Activated naive CD4-positive, alpha-beta T cell treated with anti-CD3 and anti-CD28 coated beads, Interleukin-2, amount 50 U/mL, for 72 hours (primary cell): ENCODE results near the gene CYP26B1. TPM values are rescaled to one million over a fixed set of nuclear protein-coding genes. Genes with fewer than 3 reads are reported as not detected.

Experiments used
- ATAC-seq, 2 donors: fragments of 150-1000 bp; cut with Tn5 transposase; 2 replicates each; pipeline ENCODE4 v1.10.0; 2021; ENCODE audit warnings: mild to moderate bottlenecking in 2 of 2, moderate library complexity in 2 of 2
- DNase-seq, 2 donors: peaks; one replicate each; pipeline ENCODE4 v3.0.0; 2021 to 2022; ENCODE audit warnings: low spot score in 2 of 2
- H3K27ac Mint-ChIP-seq, 2 donors: one replicate each; pipeline ENCODE4 v1.8.0; 2022; ENCODE audit warnings: mild to moderate bottlenecking in 2 of 2, mixed read lengths in 2 of 2
- H3K36me3 Mint-ChIP-seq, 2 donors: one replicate each; pipeline ENCODE4 v1.8.0; 2022; ENCODE audit warnings: mixed read lengths in 2 of 2
- H3K9me3 Mint-ChIP-seq, 2 donors: one replicate each; pipeline ENCODE4 v1.8.0; 2022; ENCODE audit warnings: mixed read lengths in 2 of 2
- total RNA-seq, 2 donors: library from RNA; stranded (reverse); gene quantifications; one replicate each; pipeline ENCODE4 v1.2.3, GENCODE V29; 2022

Gene CYP26B1
- total RNA-seq, 2 donors from 2014 or later: 0.06 TPM; not detected in 1

DNA sequence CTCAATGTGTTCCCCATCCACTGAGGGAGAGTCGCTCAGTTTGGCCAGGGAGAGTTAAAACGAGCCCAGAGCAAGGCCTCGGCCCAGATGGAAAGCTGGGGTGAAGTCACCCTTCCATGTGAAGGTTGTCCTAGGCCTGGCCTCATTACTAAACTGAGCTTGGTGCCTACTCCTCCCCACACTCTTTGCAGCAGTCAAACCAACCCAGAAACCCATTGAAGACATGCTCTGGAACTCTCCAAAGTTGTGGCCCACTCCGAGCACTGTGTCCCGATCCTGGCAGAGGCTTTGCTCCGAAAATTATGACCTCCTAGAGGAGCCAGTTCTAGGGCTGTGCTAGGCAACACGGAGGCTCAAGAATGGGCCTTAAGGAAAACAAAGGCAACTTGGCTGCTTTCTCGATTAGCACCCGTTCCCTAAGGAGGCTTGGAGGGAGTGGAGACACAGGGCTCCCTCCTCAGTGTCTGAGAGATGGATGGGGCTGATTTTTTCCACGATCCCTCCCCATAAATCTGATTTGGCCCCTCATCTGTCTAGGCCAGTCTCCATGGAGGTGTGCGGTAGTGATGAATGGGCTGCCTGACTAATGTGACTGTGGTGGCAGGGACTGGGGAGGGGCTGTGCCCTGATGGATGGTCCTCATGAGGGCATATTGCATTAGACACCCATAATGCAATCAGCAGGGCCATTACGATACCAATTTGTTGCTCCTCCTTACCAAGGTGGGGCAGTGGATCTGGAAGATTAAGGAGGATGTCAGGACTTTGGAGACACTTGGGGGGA is 11.7 kb upstream of the CYP26B1 start:
- ATAC-seq: no peak
- Mint-ChIP-seq H3K9me3 (no peaks in the 10 kb centered on the region), H3K36me3 (no peaks in the 10 kb centered on the region)

DNA sequence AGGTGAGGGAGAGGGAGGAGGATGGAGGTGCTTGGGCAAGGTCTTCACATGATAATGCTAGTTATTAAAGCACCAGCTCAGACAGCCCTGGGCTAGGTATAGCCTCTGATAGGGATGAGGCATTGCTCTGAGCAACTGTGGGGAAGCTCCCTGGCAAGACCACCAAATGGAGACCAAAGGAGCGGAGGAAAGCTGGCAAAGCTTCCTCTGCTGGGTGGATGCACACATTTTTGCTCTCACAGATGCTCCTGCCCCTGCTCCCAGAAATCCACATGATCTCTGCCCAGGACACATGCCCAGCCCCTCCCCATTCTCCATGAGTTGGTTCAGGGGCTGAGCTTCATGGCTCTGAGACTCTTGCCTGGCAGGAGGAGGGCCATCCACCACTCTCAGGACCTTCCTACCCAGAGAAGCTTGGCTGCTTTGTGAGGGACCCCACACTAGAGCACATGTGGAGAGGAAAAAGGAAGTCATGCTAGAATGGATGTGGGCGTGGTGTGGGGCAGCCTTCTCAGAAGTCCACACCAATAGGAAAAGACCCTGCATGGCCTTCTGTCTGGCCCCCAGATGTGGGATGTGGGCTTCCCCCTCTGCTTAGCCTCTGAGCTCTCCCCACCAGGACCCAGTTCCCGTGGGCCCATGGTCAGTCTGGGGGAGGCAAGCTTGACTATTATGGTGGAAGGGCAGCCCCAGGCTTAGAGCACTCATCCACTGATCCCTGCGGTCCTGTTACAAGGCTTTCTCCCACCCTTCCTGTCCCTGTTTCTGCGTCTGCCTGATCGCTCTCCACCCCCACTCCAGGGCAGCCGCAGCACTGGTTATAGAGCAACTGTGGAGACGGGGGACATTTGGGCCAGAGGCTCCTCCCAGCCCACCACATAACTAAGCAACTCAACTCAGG is 10.5 kb upstream of the CYP26B1 start:
- ATAC-seq: no peak
- no peak overlapping the region for H3K27ac Mint-ChIP-seq

More for the DNA sequence above, 11.7 kb upstream of the CYP26B1 start:
- H3K27ac Mint-ChIP-seq: no peak overlapping the region
- no peak for DNase-seq

DNA sequence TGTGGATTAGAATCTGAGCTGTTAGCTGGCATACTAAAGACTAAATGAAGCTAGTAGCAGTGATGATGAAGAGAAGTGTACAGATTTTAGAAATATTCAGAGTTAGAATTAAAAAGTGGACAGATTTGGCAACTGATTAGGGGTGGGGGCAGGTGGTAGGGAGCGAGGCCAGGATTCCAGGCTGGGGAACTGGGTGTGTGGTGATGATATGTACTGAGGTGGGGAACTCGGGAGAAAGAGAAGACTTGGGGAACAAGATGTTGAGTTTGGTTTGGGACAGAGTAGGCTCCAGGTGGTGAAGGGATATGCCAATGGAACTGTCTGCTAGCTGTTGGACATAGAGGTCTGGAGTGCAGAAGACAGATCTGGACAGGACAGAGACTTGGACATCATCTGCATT is 9.2 kb upstream of the CYP26B1 start:
- no peak overlapping the region for H3K27ac Mint-ChIP-seq
- ATAC-seq: no peak
- no peaks in the 10 kb centered on the region for H3K36me3 Mint-ChIP-seq
- H3K9me3 Mint-ChIP-seq: no peaks in the 10 kb centered on the region
- no peak for DNase-seq

More for the DNA sequence above, 10.5 kb upstream of the CYP26B1 start:
- no peaks in the 10 kb centered on the region for H3K36me3 Mint-ChIP-seq
- no peaks in the 10 kb centered on the region for H3K9me3 Mint-ChIP-seq
- DNase-seq: no peak

DNA sequence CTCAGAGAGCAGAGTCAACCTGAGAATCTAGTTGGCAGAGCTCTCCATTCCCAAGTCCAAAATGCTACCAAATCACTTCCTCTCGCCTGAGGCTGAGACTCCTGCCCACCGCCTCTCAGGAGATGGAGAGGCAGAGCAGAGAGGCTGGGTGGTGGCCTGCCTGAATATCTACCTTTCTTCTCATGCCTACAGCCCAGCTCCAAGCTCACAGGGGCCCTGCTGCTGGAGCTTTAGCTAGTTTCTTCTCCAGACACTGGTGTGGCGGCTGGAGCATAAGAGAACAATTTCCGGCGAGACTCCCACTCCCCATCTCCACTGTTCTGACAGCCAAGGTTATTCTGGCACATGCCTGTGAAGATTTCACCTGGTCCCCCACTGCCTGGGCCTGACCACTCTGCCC is 8.1 kb upstream of the CYP26B1 start:
- ATAC-seq (no peak), DNase-seq (peak in 1 of 2 donors; percentile 37)
- H3K36me3 Mint-ChIP-seq: no peaks in the 10 kb centered on the region
- H3K9me3 Mint-ChIP-seq: no peaks in the 10 kb centered on the region
- no peak overlapping the region for H3K27ac Mint-ChIP-seq

DNA sequence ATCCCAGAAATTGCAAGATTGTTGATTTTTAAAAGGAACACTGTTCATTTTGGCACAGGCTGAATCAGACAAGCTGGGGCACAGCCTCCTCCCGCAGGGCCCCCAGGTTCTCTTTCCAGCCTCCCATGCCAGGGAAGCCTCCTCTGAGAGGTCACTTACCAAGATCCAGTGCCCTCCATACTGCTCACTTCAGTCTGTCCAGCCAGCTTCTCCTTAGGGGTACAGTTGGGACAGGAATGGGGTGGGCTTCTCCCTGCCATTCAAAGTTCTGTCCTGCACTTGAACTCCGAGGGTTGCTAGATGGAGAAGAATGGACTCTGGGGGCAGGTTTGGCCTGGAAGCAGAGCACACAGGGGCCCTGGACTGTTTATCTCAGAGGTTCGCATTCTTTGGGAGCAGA is 7.5 kb upstream of the CYP26B1 start:
- H3K9me3 Mint-ChIP-seq: no peaks in the 10 kb centered on the region
- H3K36me3 Mint-ChIP-seq: peaks cover 0 to 3% of the 10 kb centered on the region in 2 donors
- ATAC-seq: no peak
- no peak for DNase-seq
- H3K27ac Mint-ChIP-seq: no peak overlapping the region

DNA sequence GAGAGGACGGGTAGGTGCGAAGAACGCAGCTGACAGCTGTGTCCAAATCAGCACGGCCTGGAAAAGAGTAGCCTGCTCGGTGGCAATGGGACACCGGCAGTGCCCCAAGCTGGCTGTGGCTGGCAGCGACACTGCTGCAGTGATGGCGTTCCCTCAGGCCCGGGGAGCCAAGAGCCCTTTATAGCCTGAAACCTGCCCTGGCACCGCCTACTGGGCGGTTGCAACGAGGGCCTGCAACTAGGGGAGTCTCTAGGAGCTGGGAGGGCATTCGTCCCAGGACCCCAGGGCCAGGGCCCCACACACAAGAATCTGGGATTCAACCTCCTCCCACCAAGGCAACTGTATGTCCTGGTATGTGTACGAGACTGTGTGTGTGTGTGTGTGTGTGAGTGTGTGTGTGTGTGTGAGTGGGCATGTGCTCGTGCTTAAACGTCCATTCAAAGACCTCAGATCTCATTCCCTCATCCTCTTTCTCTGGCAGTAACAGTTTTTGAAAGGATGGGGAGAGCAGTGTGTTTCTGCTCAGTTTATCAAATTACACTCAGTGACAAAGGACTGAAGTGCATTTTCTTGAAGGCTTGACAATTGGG is 6.8 kb upstream of the CYP26B1 start:
- peak in 1 of 2 donors; percentile 14 for DNase-seq
- no peaks in the 10 kb centered on the region for H3K9me3 Mint-ChIP-seq
- no peak overlapping the region for H3K27ac Mint-ChIP-seq
- peaks cover 0 to 9% of the 10 kb centered on the region in 2 donors for H3K36me3 Mint-ChIP-seq
- no peak for ATAC-seq

DNA sequence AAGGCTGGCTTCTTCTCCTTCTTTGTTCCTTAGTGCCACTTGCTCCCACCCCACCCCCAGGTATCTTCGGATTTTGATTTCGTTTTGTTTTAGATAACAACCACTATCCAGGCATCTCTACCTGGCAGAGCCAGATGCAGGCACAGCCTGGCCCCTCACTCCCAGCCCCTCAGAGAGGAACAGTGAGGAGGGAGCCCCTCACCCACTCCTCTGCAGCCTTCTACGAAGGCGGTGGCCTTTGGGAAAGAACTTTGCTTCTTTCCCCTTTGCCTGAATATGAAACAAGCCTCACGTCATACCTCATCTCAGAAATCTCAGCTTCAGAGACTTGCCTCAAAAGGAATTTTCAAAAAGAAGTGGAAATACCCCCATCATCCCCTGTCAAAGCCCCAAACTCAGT is 6.3 kb upstream of the CYP26B1 start:
- no peak overlapping the region for H3K27ac Mint-ChIP-seq
- DNase-seq (no peak), ATAC-seq (no peak)
- H3K36me3 Mint-ChIP-seq: peaks cover 0 to 9% of the 10 kb centered on the region in 2 donors
- H3K9me3 Mint-ChIP-seq: no peaks in the 10 kb centered on the region

DNA sequence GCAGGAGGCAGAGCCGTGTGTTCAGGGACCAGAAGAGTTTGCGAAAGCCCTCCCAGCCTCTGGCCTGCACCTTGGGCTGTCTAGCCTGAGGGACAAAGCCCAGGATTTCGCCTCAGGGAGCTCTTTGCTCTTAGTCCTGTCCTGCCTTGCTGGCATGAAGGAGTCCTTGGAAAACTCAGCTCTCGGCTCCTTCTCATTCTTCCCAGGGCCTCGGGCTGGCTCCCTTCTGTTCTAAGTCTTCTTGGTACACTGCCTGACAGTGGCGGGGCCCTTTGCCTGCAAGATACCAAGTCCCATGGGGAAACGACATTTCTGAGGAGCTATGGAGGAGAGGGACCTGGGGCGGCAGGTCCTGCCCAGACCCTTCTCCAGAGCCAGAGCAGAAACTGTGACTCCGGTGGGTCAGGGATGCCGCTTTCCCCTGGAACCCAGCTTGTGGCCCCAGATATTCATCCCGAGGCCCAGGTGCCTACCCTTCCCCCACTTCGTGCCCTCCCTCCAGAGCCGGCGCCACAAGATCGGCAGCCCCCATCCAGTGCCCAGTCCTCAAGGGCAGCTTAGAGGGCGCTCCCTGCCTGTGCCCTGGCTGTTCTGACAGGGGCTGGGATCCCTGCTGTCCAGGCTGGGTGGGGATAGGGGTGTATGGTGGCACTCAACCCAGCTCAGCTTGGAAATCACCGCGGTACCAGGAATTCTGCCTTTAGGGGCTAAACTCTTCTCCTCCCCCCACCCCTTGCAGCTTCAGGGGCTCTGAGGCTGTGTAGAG is 5.5 kb upstream of the CYP26B1 start:
- no peak for ATAC-seq
- no peak overlapping the region for H3K27ac Mint-ChIP-seq
- H3K36me3 Mint-ChIP-seq: peaks cover 0 to 9% of the 10 kb centered on the region in 2 donors
- peak in 1 of 2 donors; percentile 44 for DNase-seq
- no peaks in the 10 kb centered on the region for H3K9me3 Mint-ChIP-seq

DNA sequence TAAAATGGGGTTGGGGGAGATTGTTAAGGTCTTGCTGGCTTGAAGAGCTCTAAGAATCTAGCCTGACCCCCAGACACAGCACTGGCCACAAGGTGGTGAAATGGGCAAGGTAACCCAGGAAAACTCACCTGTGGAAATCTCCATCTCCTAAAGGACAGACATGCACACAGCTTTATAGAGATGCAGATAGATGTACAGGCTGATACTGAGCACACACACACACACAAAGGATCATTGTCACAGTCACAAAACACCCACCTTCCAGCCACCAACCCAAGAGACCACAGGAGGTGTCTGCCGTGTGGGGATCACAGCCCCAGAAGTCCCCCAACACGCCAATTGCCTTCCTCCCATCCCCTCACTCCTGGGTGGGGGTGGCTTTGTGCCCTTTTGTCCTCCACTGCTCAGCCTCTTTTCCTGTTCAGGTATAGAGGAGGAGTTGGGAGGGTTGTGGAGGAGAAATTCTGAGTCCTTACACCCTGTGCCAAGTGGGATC is 3.2 kb upstream of the CYP26B1 start:
- no peaks in the 10 kb centered on the region for H3K9me3 Mint-ChIP-seq
- DNase-seq (no peak), ATAC-seq (no peak)
- no peak overlapping the region for H3K27ac Mint-ChIP-seq
- H3K36me3 Mint-ChIP-seq: peaks cover 7 to 16% of the 10 kb centered on the region in 2 donors

DNA sequence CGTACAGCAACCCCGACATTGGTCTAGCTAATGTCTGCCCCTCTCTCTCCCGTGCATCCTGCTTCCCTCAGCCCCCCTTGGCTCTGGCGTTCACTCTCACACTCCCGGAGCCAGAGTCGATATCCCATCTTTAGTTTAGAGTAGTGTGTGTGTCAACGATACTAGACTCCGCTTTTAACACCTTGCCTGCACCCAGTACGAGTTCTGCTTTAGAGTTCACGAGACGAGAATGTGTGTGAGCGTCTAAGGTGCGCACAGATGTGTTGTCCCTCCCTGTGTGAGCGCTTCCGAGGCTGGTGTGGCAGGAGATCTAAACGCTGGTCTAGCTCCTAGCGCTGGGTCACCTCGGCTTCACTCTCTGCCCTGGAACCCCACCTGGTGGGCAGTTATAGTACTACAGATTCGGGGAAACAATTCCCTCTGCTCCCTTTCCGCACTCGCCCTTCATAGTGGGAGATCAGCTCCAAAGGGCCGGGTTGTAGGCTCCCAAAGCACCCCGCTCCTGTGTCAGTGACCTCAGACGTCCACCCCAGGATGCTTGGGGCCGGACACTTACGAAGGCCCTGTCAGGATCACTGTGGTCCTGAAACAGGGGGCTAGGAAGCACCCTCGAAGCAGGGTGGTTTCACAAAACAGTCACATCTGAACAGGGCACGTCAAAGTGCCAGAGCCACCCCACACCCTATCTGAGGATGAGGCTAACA is 2.6 kb upstream of the CYP26B1 start:
- peaks cover 7 to 16% of the 10 kb centered on the region in 2 donors for H3K36me3 Mint-ChIP-seq
- H3K9me3 Mint-ChIP-seq: no peaks in the 10 kb centered on the region
- H3K27ac Mint-ChIP-seq: no peak overlapping the region
- ATAC-seq (peak; percentile 72 to 77), DNase-seq (peak; percentile 59 to 86)

DNA sequence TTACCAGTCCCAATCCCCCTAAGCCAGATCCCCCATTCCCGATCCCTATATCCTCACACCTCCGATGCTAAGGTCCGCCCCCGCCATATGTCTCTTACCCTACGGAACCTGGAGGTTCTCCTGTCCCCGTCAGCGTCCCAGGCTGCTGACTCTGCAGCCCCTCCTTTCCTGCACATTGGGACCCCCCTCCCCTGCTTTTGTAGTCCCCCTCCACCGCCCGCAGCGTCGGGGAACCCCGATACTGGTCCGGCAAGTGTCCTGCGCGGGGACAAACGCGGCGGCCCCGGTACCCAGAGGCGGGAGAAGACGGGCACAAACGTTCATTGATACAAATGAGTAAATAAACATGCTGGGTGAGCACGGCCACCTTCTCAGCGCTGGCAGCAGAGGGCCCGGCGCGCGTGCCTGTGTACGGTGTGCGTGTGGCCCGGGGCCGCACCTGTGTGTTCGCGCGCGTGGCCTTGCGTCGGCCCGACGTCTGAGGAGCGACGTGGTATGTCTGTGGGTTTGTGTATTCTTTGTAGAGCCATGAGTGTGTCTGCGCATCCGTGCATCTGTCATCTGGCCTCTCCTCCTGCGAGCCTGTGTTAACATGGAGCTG is 2.0 kb upstream of the CYP26B1 start:
- peaks cover 7 to 16% of the 10 kb centered on the region in 2 donors for H3K36me3 Mint-ChIP-seq
- peak; percentile 26 to 52 for DNase-seq
- ATAC-seq: peak; percentile 30 to 44
- H3K9me3 Mint-ChIP-seq: no peaks in the 10 kb centered on the region
- H3K27ac Mint-ChIP-seq: peak overlapping the region in 1 of 2 donors; percentile 29

DNA sequence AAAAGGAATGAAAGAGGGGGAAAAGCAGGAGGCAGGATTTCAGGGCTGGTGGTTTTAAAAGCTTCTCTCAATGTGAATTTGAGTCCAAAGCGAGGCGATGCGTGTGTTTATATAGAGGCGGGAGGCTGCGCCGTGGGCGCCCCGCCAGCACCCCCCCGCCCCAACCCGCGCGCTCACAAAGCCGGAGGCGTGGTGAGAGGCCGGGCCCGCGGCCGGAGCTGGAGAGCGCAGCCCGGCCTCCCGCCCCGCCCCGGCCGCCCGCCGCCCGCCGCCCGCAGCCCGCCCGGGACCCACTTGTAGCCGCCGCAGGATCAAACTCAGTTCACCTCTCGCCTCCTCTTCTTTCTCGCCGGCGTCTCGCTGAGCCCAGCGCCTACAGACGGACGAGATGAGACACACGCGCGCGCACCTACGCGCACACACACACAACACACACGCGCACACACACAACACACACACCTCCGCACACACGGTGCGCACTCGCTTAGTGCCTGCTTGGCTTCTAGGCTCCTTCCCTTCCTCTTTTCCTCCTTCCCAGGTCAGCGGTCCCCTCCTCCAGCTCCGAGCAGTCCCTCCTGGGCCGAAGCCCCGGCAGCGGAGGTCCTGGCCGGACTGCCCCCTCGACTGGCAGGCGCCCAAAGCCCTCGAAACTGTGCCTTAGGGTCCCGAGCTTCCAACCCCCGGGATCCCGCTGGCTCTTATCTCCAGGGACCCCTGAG is 1.3 kb upstream of the CYP26B1 start:
- Mint-ChIP-seq H3K9me3 (no peaks in the 10 kb centered on the region), H3K36me3 (peaks cover 7 to 16% of the 10 kb centered on the region in 2 donors), H3K27ac (peak overlapping the region in 1 of 2 donors; percentile 29)
- DNase-seq (no peak), ATAC-seq (peak in 1 of 2 donors; percentile 42)

DNA sequence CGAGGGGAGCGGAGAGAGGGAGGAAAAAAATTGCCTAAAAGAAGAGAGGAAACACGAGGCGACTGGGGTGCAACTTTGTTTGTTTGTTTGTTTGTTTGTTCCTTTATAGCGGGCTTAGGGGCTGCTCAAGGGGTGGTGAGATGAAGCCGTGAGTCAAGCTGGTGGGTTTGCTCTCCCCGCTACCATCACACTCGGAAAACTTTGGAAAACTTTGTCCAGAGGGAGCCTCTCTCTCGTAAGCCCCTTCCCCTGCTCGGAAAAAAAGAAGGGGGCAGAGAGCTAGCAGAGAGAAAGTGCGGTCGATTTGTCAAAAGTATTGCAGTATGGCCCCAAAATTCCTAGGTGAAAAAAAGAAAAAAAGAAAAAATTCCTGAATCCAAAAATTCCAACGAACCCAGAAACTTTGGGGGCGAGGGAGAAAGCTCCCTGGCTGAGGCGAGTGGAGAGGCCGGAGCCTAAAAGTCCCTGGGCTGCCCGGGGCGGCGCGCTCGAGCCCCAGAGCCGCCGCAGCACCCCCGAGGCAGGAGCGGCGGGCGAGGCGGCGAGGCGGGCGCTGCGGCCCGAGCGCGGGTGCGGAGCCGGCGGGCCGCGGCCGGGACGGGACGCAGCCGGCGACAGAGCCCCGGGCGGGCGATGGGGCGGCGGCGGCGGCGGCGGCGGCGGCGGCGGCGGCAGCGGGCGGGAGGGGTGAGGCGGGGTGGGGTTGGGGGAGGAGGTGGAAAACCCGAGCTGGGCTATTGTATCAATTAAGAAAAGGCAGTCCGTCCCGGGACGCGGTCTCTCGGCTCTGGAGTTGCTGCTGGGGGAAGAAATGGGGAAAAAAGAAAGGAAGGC is 558 bp upstream of the CYP26B1 start:
- H3K9me3 Mint-ChIP-seq: no peaks in the 10 kb centered on the region

More for the DNA sequence above, 558 bp upstream of the CYP26B1 start:
- DNase-seq (no peak), ATAC-seq (no peak)
- Mint-ChIP-seq H3K36me3 (peaks cover 7 to 16% of the 10 kb centered on the region in 2 donors), H3K27ac (no peak overlapping the region)
